Mesothelial cell of epicardium (in vitro differentiated cells): Measurements from ENCODE around the gene GDPD2. TPM values are rescaled to one million over a fixed set of nuclear protein-coding genes. Genes with fewer than 3 reads are reported as not detected.

Experiments used
- DNase-seq, 2 experiments: peaks; one replicate each; pipeline ENCODE4 v3.0.0; 2021; ENCODE audit warnings: low spot score in 2 of 2; ENCODE audit not compliant: unreplicated experiment in 2 of 2
- H3K27ac Mint-ChIP-seq: 2 replicates; pipeline ENCODE4 v1.8.0; 2021; ENCODE audit warnings: mixed read lengths
- H3K27me3 Mint-ChIP-seq: 2 replicates; pipeline ENCODE4 v1.8.0; 2021; ENCODE audit warnings: low read depth, mixed read lengths
- H3K36me3 Mint-ChIP-seq: 2 replicates; pipeline ENCODE4 v1.8.0; 2021; ENCODE audit warnings: mixed read lengths
- H3K4me1 Mint-ChIP-seq: 2 replicates; pipeline ENCODE4 v1.8.0; 2021; ENCODE audit warnings: mixed read lengths
- H3K4me3 Mint-ChIP-seq: 2 replicates; pipeline ENCODE4 v1.8.0; 2021; ENCODE audit warnings: mild to moderate bottlenecking, moderate library complexity, mixed read lengths
- H3K9me3 Mint-ChIP-seq: 2 replicates; pipeline ENCODE4 v1.8.0; 2021; ENCODE audit warnings: mixed read lengths
- CTCF ChIP-seq: fragments of 200-600 bp; sonication (generic); IDR thresholded peaks from one replicate; pipeline ENCODE4 v1.5.0; 2021; ENCODE audit warnings: antibody characterized with exemption; ENCODE audit not compliant: unreplicated experiment
- total RNA-seq: library from RNA; stranded (reverse); gene quantifications from 3 replicates; pipeline ENCODE4 v1.2.1, GENCODE V29; 2021

Gene GDPD2
- total RNA-seq, 1 donor from 2014 or later = 0.29 TPM

- Mint-ChIP-seq H3K27me3 (peaks cover 35% of the 10 kb centered on the region), H3K4me3 (peak overlapping the region; percentile 89), H3K9me3 (peaks cover 21% of the 10 kb centered on the region), H3K27ac (peak overlapping the region; percentile 90), H3K4me1 (peaks cover 11% of the 10 kb centered on the region), H3K36me3 (no peaks in the 10 kb centered on the region)
- peak; percentile 53 to 68 for DNase-seq
- TF ChIP-seq CTCF = no peak
Measured at GRCh38 chrX:70434352-70434866, 11.3 kb downstream of the GDPD2 start.

- peaks cover 39% of the 10 kb centered on the region for H3K27me3 Mint-ChIP-seq
- H3K4me1 Mint-ChIP-seq = peaks cover 11% of the 10 kb centered on the region
- peak overlapping the region; percentile 89 for H3K4me3 Mint-ChIP-seq
- no peak overlapping the region for H3K27ac Mint-ChIP-seq
- no peak for DNase-seq
- no peak for TF ChIP-seq CTCF
- no peaks in the 10 kb centered on the region for H3K36me3 Mint-ChIP-seq
- peaks cover 17% of the 10 kb centered on the region for H3K9me3 Mint-ChIP-seq
Measured at GRCh38 chrX:70434914-70435586, 11.9 kb downstream of the GDPD2 start.

- no peak overlapping the region for H3K27ac Mint-ChIP-seq
- H3K4me3 Mint-ChIP-seq = no peak overlapping the region
- H3K36me3 Mint-ChIP-seq = no peaks in the 10 kb centered on the region
- TF ChIP-seq CTCF = no peak
- H3K27me3 Mint-ChIP-seq = peaks cover 50% of the 10 kb centered on the region
- DNase-seq = no peak
- H3K9me3 Mint-ChIP-seq = peaks cover 13% of the 10 kb centered on the region
- peaks cover 11% of the 10 kb centered on the region for H3K4me1 Mint-ChIP-seq
Measured at GRCh38 chrX:70436343-70436742, 13.2 kb downstream of the GDPD2 start.

GRCh38 chrX:70437011-70437410, 13.9 kb downstream of the GDPD2 start:
- no peak for TF ChIP-seq CTCF
- Mint-ChIP-seq H3K36me3 (no peaks in the 10 kb centered on the region), H3K9me3 (peaks cover 13% of the 10 kb centered on the region), H3K27me3 (peaks cover 57% of the 10 kb centered on the region), H3K27ac (no peak overlapping the region), H3K4me3 (no peak overlapping the region), H3K4me1 (peaks cover 11% of the 10 kb centered on the region)
- DNase-seq = no peak

- no peak overlapping the region for H3K4me3 Mint-ChIP-seq
- H3K4me1 Mint-ChIP-seq = peaks cover 10% of the 10 kb centered on the region
Measured at GRCh38 chrX:70437921-70438665, 15.0 kb downstream of the GDPD2 start.

More at GRCh38 chrX:70437921-70438665, 15.0 kb downstream of the GDPD2 start:
- Mint-ChIP-seq H3K27me3 (peaks cover 68% of the 10 kb centered on the region), H3K27ac (no peak overlapping the region), H3K36me3 (no peaks in the 10 kb centered on the region), H3K9me3 (peaks cover 12% of the 10 kb centered on the region)
- DNase-seq = no peak
- TF ChIP-seq CTCF = no peak
